HG03196 (cell line): ENCODE data around the gene GTF2H4.

ENCODE experiments used
- ATAC-seq: cut with Tn5 transposase; IDR thresholded peaks from one replicate; pipeline ENCODE4 v1.9.1; 2021; ENCODE audit not compliant: unreplicated experiment

GTF2H4 gene

DNA sequence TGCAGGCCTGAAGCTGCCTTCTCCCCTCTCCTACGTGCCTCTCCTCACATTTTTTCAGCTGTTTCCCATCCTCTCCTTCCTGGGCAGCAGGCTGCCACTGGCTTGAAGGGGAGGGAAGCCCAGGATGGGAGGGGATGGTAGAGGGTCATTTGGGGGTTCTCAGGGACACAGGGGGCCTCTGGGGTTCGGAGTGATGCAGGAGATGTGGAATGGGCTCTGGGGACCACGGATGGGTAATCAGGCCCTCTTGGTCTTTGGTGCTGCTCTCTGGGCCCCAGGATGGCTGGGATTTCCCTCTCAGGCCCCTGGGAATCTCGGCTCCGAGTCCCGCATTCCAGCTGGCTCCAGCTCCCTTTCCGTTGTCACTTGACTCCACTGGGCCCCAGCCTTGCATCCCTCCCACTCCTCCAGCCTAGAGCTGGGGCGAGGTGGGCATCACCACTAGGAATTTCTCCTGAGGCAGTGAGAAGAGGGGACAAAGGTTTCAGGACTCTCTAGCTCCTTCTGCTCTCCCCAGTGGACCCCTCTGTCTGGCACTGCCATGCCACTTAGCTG is 25.7 kb upstream of the GTF2H4 start:
- ATAC-seq = no peak

- no peak for ATAC-seq
Observed at GRCh38 chr6:30882759-30883684, 25.0 kb upstream of the GTF2H4 start.

DNA sequence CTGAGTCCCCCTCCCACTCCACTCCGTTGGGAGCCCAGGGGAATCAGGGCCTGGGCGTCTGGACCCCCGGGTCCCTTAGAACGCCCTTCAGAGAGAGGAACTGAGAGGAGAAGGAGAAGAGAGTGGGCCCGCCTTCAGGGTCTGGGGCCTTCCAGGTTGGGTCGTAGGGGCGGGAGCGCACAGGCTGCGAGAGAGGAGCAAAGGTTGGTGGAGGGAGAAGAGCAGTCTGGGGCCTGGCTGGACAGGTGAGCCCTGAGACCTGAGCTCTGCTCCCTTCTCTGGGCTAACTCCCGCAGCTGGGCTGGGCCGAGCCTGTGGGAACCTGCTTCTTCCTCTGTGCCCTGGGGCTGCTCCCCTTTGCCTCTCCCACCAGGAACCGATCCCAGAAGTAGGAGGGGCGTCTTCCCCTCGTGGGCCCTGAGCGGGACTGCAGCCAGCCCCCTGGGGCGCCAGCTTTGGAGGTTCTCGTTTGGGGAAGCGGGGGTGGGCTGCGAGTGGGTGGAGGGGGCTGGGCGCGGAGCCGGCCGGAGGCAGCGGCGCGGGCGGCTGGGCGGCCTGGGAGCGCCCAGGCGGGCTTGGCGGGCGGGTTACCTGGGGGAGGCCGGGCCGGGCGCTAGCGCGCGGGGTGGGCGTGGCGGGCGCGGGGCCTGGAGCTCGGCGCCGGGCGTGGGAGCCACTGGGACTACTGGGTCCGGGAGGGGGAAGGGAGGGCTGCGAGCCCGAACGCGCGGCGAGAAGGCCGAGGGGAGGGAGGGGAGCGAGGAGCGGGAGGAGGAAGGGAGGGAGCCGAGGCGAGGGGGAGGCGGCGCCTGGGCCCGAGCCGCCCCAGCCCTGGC is 24.1 kb upstream of the GTF2H4 start, which contains the start of gene DDR1:
Gene DDR1, plus strand, starts transcription at position 835 of the 836 bp plus-strand sequence. CDS start 4,211 bp downstream, outside the sequence.
- no peak for ATAC-seq

DNA sequence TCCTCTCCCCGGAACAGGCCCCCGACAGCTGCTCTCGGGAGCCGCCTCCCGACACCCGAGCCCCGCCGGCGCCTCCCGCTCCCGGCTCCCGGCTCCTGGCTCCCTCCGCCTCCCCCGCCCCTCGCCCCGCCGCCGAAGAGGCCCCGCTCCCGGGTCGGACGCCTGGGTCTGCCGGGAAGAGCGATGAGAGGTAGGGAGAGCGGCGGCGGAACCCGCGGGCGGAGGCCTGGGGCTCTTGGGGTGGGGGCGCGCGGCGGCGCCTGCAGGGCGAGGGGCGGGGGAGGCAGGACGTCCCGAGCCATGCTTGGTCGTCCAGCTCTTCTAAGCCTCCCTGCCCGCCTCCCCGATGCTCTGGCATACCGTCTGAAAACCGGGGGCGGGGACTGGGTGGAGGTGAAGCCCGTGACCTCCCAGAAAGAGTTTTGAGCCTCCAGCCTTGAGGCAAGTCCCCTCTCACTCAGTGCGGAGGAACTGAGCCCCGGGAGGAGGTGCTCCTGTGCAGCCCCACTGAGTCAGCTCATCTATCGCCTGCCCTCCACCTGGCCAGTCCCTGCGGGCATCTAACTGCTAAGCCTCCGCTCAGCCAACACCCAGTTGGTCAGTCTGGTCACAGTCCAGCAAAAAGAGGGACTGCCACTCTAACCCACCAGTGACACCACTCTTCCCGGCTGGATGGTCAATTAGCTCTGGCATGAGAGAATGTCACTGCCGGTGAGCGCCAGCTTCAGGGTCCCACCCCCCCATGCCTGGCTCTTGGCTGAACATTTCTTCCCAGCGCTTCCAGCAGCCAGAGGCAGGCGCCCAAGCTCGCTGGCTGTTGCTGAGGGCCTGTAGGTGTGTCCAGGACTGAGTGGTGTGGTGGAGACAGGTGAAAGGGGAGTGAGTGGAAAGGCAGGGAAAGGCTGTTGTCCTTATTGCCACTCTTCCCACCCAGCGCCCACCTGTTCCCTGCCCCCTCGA is 23.2 kb upstream of the GTF2H4 start:
- no peak for ATAC-seq

GRCh38 chr6:30885481-30885998 is 22.5 kb upstream of the GTF2H4 start:
- ATAC-seq = no peak

DNA sequence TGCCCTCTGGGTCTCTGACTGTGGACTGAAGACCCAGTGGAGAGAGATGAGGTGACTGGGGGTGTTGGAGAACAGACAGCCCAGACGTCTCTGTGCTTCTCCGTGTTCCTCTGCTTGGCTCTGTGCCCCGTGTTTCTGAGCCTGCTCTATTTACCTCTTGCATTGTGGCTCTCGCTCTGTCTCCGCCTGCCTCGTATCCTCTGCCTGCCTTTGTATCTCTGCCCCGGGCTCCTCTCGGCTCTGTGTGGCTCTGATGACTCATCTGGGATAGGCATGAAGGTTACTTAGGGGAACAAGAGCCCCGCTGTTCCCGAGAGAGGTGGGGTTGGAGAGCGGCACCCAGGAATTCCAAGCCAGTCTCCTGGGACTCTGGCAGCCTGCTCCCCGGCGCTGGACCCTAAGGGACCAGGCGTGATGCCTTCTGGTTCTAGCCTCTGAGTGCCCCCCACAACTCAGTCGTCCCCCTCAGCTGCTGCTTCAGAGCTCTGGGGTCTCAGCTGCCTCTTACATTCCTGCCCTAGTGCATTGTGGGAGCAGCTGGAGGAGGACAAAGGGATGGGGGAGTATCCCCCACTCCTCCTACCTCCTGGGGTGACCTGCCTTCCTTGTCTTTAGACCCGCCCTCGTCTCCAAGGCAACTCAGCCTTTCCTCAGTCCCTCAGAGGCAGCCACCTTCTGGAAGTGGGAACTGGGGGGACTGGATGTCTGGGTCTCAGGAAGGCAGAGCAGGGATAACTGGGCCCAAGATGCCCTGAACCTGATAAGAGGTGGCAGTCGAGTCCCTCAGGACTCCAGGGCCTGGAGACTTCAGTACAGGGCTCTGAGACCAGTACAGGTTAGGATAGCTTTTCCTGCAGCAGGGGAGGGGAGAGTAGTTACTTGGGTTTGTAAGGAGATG is 21.8 kb upstream of the GTF2H4 start:
- ATAC-seq = no peak

GRCh38 chr6:30886897-30887255 is 21.1 kb upstream of the GTF2H4 start:
- no peak for ATAC-seq

GRCh38 chr6:30887901-30888815 is 19.8 kb upstream of the GTF2H4 start:
- no peak for ATAC-seq

GRCh38 chr6:30888816-30889495 is 19.1 kb upstream of the GTF2H4 start:
- no peak for ATAC-seq

- no peak for ATAC-seq
Observed at GRCh38 chr6:30889496-30889885, 18.5 kb upstream of the GTF2H4 start.

GRCh38 chr6:30889921-30890645 is 17.9 kb upstream of the GTF2H4 start:
- ATAC-seq = no peak

GRCh38 chr6:30890646-30891449 is 17.2 kb upstream of the GTF2H4 start:
- ATAC-seq = no peak

DNA sequence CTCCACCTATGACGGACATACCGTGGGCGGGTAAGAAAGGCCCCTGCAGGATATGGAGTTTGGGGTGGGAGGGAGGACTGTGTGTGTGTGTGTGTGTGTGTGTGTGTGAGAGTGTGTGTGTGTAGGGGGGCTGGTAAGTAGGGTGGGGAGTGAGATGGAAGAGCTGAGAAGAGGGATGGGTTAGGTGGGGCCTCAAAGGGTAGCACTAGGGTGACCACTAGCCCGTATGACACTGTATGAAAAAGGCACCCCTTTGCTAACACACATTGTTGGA is 16.6 kb upstream of the GTF2H4 start:
- ATAC-seq = no peak

GRCh38 chr6:30891816-30892538 is 16.0 kb upstream of the GTF2H4 start:
- ATAC-seq = no peak

DNA sequence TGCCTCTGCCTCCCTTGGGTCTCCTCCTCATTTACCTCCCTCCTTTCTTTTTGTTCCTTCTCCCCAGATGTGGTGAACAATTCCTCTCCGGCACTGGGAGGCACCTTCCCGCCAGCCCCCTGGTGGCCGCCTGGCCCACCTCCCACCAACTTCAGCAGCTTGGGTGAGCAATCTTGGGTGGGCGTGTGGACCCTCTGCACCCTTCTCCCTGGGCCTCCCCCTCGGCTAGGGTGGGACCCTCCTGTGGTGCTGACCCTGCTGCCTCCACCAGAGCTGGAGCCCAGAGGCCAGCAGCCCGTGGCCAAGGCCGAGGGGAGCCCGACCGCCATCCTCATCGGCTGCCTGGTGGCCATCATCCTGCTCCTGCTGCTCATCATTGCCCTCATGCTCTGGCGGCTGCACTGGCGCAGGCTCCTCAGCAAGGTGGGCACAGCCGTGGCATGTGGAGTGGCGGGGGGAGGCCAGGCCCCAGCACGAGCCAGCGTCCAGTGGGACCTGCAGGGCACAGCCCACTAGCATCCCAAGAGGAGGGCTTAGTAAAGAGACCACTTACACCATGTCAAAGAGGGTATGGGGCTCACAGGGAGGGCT is 14.9 kb upstream of the GTF2H4 start:
- no peak for ATAC-seq
